ENCODE results near the gene TPGS1.
"Not testable (repeated sequence)": the region's sequence is repeated elsewhere in the genome, so short reads cannot be mapped to it uniquely, and the experiment has no call there.

TPGS1 gene

DNA sequence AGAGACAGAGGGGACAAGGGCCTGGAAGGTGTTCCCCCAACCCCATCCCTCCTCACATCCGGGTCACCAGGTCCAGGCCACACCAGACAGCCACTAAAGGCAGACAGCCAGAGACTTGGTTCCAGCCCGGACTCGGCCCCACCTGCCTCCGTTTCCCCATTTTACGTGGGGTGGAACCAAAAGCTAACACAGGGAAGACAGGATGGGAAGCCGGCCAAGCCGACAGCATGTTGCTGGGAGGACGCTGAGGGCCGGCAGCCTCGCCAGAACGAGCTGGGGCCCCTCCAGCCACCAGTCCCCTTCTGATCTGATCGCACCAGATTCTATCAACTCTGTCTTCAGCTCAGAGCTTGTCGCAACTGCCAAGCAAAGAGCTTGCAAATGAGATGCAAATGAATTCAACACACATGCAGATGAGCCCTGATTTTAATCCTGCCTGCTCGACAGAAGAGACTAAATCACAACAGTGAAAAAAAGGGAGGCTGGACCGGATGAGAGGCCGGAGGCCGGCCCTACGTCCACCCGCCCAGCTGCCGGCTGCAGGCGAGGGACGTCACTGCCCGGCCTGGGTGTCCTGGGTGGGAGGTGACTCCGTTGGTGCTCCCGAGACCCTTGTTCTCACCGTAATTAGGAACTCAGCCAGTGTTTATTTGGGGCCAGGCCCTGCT, 28.9 kb upstream of the TPGS1 start:
- no peak for DNase-seq

DNA sequence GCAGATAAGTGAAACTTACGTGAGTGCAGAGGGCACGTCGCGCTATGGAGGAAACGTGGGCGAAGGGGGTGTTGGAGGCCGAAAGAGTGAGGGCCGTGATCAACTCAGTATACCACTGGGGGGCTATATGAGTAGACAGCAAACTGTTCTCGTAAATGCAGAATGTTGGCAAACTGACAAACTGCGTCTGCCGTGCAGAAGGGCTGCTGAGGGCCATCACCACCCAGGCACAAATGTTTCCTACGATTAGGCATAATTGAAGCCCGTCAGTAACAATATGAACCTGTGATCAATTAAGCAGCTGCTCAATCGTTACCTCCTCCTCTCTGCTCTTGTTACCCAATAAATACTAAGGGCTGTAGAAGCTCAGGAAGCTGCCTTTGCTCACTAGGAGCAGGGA, 28.3 kb upstream of the TPGS1 start:
- DNase-seq, result peak; percentile 55

DNA sequence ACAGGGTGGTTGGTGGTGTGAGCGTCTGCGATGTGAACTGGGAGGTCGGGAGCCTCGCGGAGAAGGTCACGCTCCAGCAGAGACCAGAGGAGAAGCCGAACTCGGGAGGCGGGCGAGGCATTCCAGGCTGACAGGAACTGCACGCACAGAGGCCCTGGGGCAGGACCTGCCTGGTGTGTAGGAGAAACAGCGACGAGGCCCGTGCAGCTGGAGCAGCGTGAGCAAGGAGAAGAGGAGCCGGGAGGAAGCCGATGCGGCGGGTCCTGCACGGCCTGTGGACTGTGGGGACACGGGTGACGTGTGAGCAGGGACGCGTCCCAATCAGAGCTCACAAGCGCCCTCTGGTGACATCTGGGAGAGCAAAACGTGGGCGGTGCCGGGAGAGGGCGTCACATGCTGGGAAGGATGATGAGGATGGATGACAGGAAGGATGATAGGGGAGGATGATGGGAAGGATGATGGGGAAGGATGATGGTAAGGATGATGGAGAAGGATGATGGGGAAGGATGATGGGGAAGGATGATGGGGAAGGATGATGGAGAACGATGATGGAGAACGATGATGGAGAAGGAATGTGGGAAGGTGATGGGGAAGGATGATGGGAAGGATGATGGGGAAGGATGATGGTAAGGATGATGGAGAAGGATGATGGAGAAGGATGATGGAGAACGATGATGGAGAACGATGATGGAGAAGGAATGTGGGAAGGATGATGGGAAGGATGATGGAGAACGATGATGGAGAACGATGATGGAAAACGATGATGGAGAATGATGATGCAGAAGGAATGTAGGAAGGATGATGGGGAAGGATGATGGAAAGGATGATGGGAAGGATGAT, 27.1 kb upstream of the TPGS1 start:
- peak; percentile 17 for DNase-seq

DNA sequence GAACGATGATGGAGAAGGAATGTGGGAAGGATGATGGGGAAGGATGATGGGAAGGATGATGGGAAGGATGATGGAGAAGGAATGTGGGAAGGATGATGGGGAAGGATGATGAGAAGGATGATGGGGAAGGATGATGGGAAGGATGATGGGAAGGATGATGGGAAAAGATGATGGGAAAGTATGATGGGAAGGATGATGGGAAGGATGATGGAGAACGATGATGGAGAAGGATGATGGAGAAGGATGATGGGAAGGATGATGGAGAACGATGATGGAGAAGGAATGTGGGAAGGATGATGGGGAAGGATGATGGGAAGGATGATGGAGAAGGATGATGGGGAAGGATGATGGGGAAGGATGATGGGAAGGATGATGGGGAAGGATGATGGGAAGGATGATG, 26.2 kb upstream of the TPGS1 start:
- not testable (repeated sequence) for DNase-seq

DNA sequence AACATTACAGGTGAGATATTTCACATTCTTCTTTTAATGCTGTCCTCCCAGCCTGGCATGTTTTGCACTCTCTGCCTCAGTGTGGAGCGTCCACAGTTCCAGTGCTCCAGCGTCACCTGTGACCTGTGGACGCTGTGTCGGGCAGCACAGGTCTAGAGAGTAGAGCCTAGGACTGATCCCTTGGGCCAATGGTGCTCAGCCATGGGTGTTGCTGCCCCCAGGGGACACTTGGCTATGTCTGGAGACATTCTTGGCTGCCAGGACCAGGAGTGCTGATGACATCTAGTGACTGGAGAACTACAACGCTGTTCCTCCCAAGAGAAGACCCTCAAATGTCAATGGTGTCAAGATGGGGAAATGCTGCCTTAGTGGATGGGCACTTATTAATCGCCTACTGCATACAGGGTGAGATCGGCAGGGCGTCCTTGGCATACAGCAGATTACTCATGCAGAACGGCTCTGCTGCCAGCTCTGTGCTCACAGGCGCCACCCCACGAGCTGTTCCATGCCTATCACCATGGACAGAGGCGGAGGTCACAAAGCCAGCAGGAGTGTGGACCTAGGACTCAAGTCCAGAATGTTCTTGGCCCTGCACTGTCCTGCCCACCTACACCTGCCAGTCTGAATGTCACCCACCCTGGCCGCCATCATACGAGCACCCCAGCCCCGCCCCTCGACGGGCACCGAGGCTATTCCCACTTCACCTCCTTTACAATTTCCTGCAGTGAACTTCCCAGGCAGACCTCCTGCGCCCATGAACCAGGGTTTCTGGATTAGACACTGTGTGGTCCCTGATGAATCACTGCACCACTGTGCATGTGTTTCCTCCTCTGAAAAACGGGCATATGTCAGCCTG, 24.9 kb upstream of the TPGS1 start:
- peak; percentile 14 for DNase-seq

DNA sequence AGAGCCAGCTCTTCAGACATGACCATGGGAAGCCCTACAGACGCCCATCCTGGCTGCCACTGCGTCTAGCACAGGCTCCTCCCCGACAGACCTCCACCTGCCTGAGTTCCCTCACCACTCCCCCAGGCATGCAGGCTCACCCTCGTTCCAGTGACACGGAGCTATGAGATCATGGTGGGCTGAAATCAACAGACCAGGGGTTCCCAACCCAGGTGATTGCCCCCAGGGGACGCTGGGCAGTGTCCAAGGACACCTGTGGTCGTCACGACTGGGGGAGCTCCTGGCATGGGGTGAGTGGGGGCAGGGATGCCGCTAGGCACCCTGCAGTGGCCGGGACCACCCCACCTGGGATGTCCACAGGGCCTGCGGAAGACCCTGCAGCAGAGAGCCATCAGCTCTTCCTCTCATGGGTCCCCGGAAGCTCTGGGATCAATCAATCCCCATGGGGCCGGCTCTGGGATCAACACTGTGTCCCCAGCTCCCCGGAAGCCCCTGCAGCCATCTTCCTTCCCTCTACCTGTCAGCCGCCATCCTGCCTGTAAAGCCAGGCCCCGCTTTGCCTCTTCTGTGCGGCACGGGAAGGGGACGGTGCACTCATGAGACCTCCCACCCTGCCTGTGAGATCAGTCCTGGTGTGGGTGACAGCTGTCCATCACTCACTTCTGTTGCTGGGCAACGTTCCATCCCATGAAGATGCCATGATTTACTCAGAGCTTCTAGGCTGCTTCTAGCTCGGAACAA, 23.8 kb upstream of the TPGS1 start:
- no peak for DNase-seq

DNA sequence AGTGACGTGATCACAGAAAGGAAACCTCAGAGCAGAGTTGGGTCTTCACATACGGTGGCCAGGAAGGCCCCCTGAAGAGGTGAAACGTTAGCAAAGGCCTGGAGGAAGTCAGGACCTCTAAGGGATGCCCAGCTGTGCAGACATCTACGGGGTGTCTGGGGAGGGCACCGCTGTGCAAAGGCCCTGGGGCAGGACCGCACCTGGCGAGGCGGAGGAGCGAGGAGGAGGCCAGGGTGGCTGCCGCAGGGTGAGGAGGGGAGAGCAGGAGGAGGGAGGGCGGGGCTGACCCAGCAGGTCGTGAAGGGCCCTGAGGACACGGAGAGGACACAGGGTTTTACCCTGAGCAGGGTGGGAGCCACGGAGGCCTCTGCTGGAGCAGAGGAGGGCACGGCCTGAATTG, 22.8 kb upstream of the TPGS1 start:
- DNase-seq, result no peak

DNA sequence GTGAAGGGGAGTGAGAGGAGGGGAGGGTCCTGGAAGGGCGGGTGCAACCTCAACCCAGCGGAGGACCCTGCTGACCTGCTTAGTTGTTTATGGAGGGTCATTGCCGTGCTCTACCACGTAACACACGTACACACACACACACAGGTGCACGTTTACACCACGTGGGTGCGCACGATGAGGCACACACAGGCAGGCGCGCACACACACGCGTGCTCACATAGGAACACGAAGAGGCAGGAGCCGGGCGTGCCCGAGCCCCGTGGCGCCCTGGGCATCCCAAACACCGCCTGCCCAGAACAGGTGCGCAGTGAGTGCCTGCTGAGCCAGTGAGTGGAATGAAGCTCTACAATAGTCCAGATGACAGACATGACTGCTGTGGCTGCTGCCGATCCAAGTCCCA, 22.2 kb upstream of the TPGS1 start:
- DNase-seq, result no peak

DNA sequence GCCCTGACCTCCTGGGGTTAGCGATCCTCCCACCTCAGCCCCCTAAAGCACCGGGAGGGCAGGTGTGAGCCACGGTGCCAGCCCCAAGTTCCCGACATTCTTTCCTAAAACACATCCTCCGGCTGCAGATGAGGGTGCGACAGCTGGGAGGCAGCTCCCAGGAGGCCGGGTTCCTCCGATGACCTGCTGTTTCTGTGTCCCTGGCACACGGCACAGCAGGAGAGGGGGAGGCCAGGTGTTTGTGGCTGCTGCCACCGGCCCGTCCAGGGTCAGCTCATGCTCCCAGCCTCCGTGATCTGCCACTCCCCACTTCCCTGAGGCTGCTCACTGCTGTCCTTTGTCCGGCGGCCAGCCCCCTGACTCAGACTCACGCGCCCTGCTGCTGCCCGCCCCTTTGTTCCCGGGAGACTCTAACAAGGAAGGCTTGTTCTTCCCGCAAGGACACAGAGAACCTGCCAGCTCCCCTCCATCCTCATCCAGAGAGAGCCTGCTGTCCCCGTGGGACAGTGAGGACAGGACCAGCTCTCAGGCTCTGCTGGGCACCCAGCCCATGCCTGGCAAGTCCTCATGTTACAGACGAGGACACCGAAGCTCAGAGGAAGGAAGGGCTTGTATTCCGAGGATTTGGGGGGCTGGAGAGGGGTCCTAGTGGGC, 21.6 kb upstream of the TPGS1 start:
- DNase-seq, result peak; percentile 59

DNA sequence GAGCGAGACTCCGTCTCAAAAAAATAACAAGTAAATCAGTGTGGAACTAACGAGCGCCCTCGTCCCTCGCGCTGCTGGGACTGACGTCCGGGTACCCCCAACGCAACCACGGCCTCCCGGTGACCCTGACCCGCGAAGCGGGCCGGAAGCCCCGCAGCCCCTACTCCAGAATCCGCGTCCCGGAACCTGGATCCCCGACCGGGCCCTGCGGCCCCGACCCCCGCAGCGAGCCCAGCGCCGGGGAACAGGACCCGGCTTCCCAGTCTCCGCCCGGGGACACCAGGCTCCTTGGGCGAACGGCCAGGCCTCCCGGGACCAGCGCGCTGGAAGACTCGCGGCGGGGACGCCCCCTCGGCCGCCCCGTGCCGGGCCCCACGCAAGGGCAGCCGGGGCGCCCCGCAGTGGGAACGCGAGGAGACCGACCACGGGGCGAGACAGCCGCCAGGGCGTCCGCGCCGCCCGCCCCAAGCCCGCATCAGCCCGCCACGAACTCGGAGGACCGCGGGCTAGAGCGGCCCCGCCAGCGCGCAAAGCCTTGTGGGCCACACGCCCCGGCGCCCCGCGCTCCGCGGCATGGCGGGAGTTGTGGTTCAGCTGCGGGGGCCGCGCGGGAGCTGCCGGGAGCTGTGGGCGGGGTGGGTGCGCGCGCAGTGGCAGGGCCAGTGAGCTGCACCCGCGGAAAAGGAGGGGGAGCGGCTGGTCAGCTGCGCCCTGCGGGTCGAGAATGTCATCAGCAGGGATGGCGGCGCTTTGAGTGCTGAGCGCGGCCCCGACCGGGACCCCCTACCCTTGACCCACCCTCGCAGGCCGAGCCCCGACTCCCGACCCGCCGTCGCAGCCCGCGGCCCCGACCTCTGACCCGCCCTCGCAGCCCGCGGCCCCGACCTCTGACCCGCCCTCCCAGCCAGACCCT, 18.5 kb upstream of the TPGS1 start:
- DNase-seq, result peak; percentile 93

DNA sequence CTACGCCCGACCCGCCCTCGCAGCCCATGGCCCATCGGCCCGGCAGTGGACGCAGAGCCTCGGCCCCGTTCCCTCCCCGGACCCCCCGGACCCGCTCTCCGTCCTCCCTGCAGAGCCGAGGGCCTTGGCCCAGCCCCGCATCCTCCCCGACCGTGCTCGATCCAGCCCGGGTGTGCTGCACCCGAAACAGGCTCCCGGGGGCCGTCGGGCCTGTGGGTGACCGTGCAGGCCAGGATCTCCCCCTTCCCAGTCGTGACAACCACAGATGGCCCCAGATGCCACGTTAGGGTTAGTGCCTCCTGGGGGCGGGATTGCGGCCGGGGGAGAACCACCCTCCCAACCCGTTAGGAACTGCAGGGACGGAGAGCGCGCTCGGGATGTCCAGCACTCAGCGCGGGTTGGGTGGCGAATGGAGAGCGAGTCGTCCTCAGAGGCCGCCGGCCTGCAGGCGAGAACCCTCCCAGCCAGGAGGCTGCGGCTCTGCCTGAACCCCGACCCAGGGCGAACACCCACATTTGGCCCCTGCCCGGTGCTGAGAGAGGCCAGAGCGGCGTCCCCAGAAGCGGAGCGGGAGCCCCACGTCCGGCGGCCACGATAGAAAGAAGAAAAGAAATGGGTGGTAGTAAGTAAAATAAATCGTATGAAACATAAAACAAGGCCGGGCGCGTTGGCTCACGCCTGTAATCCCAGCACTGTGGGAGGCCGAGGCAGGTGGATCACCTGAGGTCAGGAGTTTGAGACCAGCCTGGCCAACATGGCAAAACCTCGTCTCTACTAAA, 17.7 kb upstream of the TPGS1 start:
- DNase-seq, result no peak

DNA sequence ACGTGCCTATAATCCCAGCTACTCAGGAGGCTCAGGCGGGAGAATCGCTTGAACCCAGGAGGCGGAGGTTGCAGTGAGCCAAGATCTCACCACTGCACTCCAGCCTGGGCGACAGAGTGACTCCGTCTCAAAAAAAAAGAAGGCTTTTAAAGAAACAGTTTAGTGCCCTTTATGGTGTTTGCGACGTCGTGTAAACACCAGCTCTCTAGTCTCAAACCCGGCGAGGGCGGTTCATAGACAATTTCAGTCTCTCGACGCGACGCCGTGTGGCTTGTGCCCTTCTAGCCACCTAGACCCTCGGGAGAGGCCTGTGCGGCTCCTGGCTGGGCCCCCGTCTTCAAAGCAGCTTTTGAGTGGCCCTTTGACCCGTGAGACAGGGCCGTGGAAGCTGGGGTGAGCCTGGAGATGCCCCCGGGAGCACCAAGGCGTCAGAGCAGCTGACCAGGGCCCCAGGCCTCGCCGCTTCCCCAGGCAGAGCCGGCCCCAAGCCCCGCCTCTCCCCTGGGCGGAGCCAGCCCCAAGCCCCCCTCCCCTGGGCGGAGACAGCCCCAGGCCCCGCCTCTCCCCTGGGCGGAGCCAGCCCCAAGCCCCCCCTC, 16.1 kb upstream of the TPGS1 start:
- DNase-seq, result no peak

DNA sequence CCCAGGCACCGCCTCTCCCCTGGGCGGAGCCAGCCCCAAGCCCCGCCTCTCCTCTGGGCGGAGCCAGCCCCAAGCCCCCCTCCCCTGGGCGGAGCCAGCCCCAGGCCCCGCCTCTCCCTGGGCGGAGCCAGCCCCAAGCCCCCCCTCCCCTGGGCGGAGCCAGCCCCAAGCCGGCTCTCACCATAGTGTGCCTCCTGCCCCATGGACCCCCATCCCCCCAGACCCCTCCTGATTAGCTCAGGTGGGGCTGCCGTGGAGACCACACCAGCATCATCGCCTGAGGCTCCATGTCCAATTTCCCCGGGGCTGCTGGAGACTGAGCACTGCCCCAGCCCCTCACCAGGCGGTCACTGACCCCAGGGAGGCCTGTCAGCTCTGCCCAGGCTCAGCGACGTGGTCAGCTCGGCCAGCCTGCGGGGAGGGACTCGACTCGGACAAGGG, 15.2 kb upstream of the TPGS1 start:
- no peak for DNase-seq

DNA sequence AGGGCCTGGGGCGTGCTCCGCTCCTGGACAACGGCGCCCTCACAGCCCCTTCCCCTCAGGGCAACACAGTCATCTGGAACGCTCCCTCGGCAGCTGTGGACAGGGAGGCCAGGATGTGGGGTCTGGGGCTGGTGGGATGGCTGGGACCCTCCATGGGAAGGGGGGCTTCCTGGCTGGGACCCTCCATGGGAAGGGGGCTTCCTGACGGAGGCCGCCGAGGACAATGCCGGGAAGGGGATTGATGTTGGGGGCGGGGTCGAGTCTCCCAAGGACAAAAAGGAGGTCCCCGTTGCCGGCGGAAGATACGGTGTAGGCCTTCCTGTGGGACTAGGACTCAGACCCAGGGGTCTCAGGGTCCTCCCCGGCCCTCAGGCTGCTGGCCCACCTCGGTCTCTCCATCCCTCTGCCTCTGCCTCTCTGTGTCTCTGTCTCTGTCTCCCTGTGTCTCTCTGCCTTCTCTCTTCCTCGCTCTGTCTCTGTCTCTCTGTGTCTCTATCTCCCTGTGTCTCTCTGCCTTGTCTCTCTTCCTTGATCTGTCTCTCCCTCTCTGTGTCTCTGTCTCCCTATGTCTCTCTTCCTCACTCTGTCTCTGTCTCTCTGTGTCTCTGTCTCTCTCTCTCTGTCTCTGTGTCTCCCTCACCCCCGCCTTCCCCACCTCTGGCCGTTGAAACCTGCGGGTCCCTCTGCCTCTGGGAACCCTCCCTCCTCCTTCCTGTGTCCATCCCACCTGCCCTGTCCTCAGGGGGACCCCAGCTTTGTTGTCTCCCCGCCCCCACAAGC, 13.7 kb upstream of the TPGS1 start:
- no peak for DNase-seq

DNA sequence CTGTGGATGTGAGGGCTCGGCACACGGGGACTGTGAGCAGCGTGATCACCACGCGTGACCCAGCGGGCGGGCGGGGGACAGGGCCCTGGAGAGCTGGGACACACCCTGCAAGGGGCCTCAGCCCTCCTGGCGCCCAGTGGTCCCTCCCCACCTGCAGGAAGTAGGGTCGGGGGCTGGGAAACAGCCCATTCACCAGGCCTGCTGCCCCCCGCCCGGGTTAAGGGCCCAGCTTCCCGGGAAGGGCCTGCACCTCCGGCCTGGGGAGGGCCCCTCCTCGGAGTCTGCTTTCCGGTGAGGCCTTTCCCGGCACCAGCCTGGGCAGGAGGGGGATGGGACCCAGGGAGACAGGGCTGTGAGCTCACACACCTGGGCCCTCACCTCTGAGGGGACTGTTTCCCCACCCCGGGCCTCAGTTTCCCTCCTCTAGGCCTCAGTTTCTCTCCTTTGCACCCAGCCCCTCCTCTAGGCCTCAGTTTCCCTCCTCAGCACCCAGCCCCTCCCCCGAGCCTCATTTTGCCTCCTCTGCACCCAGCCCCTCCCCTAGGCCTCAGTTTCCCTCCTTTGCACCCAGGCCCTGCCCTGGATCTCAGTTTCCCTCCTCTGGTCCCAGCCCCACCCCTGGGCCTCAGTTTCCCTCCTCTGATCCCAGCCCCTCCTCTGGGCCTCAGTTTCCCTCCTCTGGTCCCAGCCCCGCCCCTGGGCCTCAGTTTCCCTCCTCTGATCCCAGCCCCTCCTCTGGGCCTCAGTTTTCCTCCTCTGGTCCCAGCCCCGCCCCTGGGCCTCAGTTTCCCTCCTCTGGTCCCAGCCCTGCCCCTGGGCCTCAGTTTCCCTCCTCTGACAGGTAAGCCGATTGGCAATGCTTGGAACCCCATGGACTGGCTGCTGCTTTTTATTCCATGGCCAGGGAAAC, 12.9 kb upstream of the TPGS1 start:
- DNase-seq, result no peak

DNA sequence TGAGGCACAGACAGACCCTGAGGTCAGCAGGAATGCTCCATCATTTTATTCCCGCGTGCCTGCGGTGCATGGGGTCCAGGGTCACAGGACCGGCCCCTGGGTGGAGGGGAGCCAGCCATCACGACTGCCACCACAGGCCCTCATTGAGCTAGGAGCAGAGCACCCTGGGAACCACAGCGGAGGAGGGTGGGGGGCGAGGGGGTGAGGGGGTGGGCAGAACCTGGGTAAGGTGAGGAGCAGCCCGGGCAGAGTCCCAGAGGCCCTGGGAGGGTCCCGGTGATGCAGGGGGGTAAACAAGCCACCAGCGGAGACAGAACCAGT, 12.3 kb upstream of the TPGS1 start:
- no peak for DNase-seq

DNA sequence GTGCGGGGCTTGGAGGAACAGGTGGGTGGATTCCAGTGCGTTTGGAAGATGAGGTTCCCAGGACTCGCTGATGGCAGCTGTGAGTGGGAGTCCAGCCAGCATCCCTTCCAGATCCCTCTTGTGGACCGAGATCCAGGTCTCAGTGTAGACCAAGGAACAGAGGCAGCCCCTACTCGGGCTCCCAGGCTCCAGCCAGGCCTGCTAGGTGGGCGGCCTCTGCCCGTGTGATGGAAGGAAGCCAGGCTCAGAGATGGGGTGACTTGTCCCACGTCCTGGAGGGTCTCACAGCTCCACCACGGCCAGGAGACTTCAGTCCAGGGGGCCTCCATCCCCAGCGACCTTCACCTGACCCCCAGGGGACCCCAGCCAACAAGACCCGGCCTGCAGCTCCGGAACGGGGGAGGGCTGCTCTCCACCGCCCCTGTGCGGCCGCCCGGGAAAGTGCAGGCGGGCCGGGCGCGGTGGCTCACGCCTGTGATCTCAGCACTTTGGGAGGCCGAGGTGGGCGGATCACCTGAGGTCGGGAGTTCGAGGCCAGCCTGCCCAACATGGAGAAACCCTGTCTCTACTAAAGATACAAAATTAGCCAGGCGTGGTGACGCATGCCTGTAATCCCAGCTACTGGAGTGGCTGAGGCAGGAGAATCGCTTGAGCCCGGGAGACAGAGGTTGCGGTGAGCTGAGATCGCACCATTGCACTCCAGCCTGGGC, 11.7 kb upstream of the TPGS1 start:
- peak; percentile 24 for DNase-seq

All from NCI-H1092 treated with DMSO at 0.1 percent for 48 hours (cell line).